GM23248 (cell line): Measurements from ENCODE around the gene MAT2A. TPM values are rescaled to one million over a fixed set of nuclear protein-coding genes. Genes with fewer than 3 reads are reported as not detected.
A peak's percentile ranks its signal among the peaks of the same experiment; 100 is the strongest.

ENCODE experiments used
- DNase-seq: peaks from one replicate; pipeline ENCODE4 v3.0.0-alpha.2; 2015
- H2AFZ ChIP-seq: fragments of 200-600 bp; sonication (generic); 2 replicates; pipeline ENCODE4 v1.6.1; 2016; ENCODE audit warnings: antibody characterized with exemption
- H3F3A ChIP-seq: fragments of 200-600 bp; sonication (generic); 2 replicates; pipeline ENCODE4 v1.6.1; 2016; ENCODE audit warnings: mild to moderate bottlenecking, antibody characterized with exemption, mixed run types; ENCODE audit not compliant: insufficient read depth
- H3K27ac ChIP-seq: fragments of 200-600 bp; sonication (generic); 2 replicates; pipeline ENCODE4 v1.5.1; 2016; ENCODE audit warnings: mild to moderate bottlenecking
- H3K27me3 ChIP-seq: fragments of 200-600 bp; sonication (generic); replicated peaks from 2 replicates; pipeline ENCODE4 v1.6.1; 2016; ENCODE audit warnings: mild to moderate bottlenecking; ENCODE audit not compliant: insufficient read depth
- H3K36me3 ChIP-seq: fragments of 200-600 bp; sonication (generic); 2 replicates; pipeline ENCODE4 v1.6.1; 2016; ENCODE audit warnings: low read depth, mild to moderate bottlenecking
- H3K4me1 ChIP-seq: fragments of 200-600 bp; sonication (generic); 2 replicates; pipeline ENCODE4 v1.6.1; 2016; ENCODE audit warnings: mild to moderate bottlenecking; ENCODE audit not compliant: insufficient read depth
- H3K4me2 ChIP-seq: fragments of 200-600 bp; sonication (generic); one replicate; pipeline ENCODE4 v1.6.1; 2016; ENCODE audit warnings: mild to moderate bottlenecking; ENCODE audit not compliant: unreplicated experiment
- H3K4me3 ChIP-seq: fragments of 200-600 bp; sonication (generic); 2 replicates; pipeline ENCODE4 v1.5.1; 2016; ENCODE audit warnings: mild to moderate bottlenecking
- H3K79me2 ChIP-seq: fragments of 200-600 bp; sonication (generic); 2 replicates; pipeline ENCODE4 v1.6.1; 2016; ENCODE audit warnings: mild to moderate bottlenecking; ENCODE audit not compliant: insufficient read depth
- H3K9ac ChIP-seq: fragments of 200-600 bp; sonication (generic); 2 replicates; pipeline ENCODE4 v1.6.1; 2016; ENCODE audit warnings: mild to moderate bottlenecking
- H3K9me2 ChIP-seq: fragments of 200-600 bp; sonication (generic); 2 replicates; pipeline ENCODE4 v1.6.1; 2016; ENCODE audit warnings: mixed run types, mild to moderate bottlenecking, moderate library complexity; ENCODE audit not compliant: insufficient read depth
- H3K9me3 ChIP-seq: fragments of 200-600 bp; sonication (generic); one replicate; pipeline ENCODE4 v1.6.1; 2017; ENCODE audit warnings: low read depth
- H4K20me1 ChIP-seq: fragments of 200-600 bp; sonication (generic); 2 replicates; pipeline ENCODE4 v1.6.0; 2016; ENCODE audit not compliant: insufficient read depth
- EZH2 ChIP-seq: fragments of 200-600 bp; sonication (generic); IDR thresholded peaks from 2 replicates; pipeline ENCODE4 v1.6.1; 2018; ENCODE audit warnings: antibody characterized with exemption, mild to moderate bottlenecking; ENCODE audit not compliant: insufficient read depth, poor library complexity, severe bottlenecking
- EZH2phosphoT487 ChIP-seq: fragments of 200-600 bp; sonication (generic); IDR thresholded peaks from 2 replicates; pipeline ENCODE4 v1.6.1; 2018; ENCODE audit warnings: antibody characterized with exemption, moderate library complexity, mild to moderate bottlenecking, low read depth; ENCODE audit not compliant: insufficient read depth
- WGBS, 2 experiments: methylation state at CpG; one replicate each; pipeline ENCODE4 v1.1.6; 2015 to 2017; ENCODE audit warnings: low lambda C conversion rate in 2 of 2, low coverage in 1 of 2; ENCODE audit errors: missing lambda C conversion rate in 2 of 2; 5-methylcytosine and 5-hydroxymethylcytosine counted together
- in situ Hi-C: fragments of 300-500 bp; cut with MboI; formaldehyde crosslinking; loops from 2 replicates; pipeline ENCODE4 v1.15.0; 2020
- polyA plus RNA-seq: library from polyadenylated mRNA; unstranded; fragments of >200 nt; fragmentation: Nextera tagmentation; extraction: Ambion mirVana; gene quantifications from 2 replicates; pipeline ENCODE4 v1.2.1, GENCODE V29; 2016
- total RNA-seq: library from RNA; depleted of rRNA; stranded (reverse); fragments of >200 nt; shearing (Covaris generic); gene quantifications from 2 replicates; pipeline ENCODE4 v1.2.3, GENCODE V29; 2014; rRNA removed

Gene MAT2A
- 104 and 125 TPM in 2 replicates for total RNA-seq
- polyA plus RNA-seq, result 193 and 217 TPM in 2 replicates

- TF ChIP-seq EZH2 (no peak), EZH2phosphoT487 (no peak)
- peak; percentile 93 for DNase-seq
- Histone ChIP-seq H3F3A (peaks cover 56% of the 10 kb centered on the region), H3K4me3 (peak within 1 kb of the TSS; percentile 92), H3K9me3 (no peaks in the 10 kb centered on the region), H3K9ac (peak within 1 kb of the TSS; percentile 98), H3K4me1 (peaks cover 34% of the 10 kb centered on the region), H3K27ac (peak within 1 kb of the TSS; percentile 95), H3K4me2 (peak within 1 kb of the TSS; percentile 100), H3K9me2 (no peaks in the 10 kb centered on the region), H3K36me3 (peaks cover 34% of the 10 kb centered on the region), H3K79me2 (peaks cover 65% of the 10 kb centered on the region), H3K27me3 (no peaks in the 10 kb centered on the region), H4K20me1 (peaks cover 30% of the 10 kb centered on the region), H2AFZ (peak within 1 kb of the TSS; percentile 66)
- in situ Hi-C loops, result no loop called here
- 1% methylated on average over 81 to 85 of the region's 92 CpGs for WGBS, 2 experiments
These were observed at the start of gene MAT2A for GRCh38 chr2:85538507-85539360. MAT2A (plus strand) TSS chr2:85539168; CDS start chr2:85539288, 120 bp downstream.

- no peak for DNase-seq
- no peaks in the 10 kb centered on the region for H3K27me3 ChIP-seq
- no peaks in the 10 kb centered on the region for H4K20me1 ChIP-seq
- H3K9me3 ChIP-seq, result no peaks in the 10 kb centered on the region
- H3K4me1 ChIP-seq, result peaks cover 3% of the 10 kb centered on the region
- H3K36me3 ChIP-seq, result no peaks in the 10 kb centered on the region
- 33 to 45% methylated on average over 3 of the region's 3 CpGs for WGBS, 2 experiments
- H3K79me2 ChIP-seq, result no peaks in the 10 kb centered on the region
- TF ChIP-seq EZH2, result no peak
- TF ChIP-seq EZH2phosphoT487, result no peak
- no peak overlapping the region for H3K4me3 ChIP-seq
- H3F3A ChIP-seq, result no peaks in the 10 kb centered on the region
- H3K4me2 ChIP-seq, result no peak overlapping the region
- in situ Hi-C loops, result no loop called here
- no peaks in the 10 kb centered on the region for H3K9me2 ChIP-seq
- no peak overlapping the region for H3K27ac ChIP-seq
- no peak overlapping the region for H3K9ac ChIP-seq
- no peak overlapping the region for H2AFZ ChIP-seq
These were observed 47.9 kb upstream of the MAT2A start for GRCh38 chr2:85490861-85491755.

DNA sequence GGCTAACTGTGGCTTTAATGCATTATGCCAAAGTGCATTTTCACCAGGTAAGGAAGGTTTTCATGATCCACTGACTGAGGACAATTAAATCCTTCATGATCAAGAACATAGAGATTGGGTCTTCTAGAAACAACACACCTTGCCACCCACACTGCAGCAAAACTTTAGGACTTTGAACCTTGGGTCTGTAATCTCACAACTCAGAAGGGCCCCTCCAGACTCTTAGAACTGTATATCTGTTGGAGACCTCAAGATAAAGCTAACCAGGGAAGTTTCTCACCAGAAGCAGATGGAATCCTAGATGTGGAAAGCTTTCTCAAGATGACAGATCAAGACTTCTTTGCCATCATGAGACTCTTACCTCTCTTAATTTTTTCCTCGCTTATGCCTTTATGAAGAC, 42.5 kb upstream of the MAT2A start:
- H3K27ac ChIP-seq, result no peak overlapping the region

DNA sequence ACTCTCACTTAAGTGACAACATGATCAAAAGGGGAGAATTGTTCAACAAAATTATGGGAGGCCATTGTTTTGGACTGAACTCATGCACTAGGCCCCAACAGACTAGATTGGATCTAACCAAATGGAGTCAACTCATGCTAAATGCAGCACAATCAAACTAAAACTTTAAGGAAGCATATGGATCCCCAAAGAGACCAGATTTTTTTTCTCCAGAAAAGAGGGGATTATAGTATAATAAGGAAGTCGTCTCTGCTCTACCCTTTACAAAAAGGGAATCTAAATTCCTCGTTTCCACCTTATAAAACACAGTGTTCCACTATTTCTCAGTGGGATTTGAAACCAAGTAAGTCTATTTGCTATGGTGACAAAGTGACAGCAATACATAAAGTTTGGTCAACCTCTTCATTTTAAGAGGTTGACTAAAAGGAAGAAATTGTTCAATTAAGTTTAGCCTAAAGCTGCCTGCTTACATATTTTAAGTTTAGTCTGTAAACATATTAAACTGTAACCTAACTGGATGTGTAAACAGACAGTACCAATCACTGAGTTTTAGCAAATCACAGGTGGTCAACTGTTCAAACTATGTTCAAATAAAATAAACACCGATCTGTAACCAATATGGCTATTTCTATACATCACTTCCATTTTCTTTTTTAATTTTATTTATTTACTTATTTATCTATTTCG, 40.9 kb upstream of the MAT2A start:
- in situ Hi-C loops, result no loop called here
- Histone ChIP-seq H3K27ac (no peak overlapping the region), H3K9ac (no peak overlapping the region), H3K4me2 (no peak overlapping the region), H3K36me3 (no peaks in the 10 kb centered on the region), H4K20me1 (no peaks in the 10 kb centered on the region), H3K27me3 (no peaks in the 10 kb centered on the region), H2AFZ (no peak overlapping the region), H3K4me3 (no peak overlapping the region), H3K9me3 (no peaks in the 10 kb centered on the region), H3F3A (peaks cover 19% of the 10 kb centered on the region), H3K9me2 (no peaks in the 10 kb centered on the region; the same call in 1 of the 2 replicates), H3K79me2 (no peaks in the 10 kb centered on the region), H3K4me1 (peaks cover 13% of the 10 kb centered on the region)
- TF ChIP-seq EZH2, result no peak
- TF ChIP-seq EZH2phosphoT487, result no peak
- no peak for DNase-seq
- 84 to 86% methylated on average over 4 of the region's 4 CpGs for WGBS, 2 experiments

More for the DNA sequence above, 42.5 kb upstream of the MAT2A start:
- H3K9ac ChIP-seq, result no peak overlapping the region
- no peaks in the 10 kb centered on the region for H4K20me1 ChIP-seq
- H3K9me2 ChIP-seq, result no peaks in the 10 kb centered on the region; the same call in 1 of the 2 replicates
- peaks cover 13% of the 10 kb centered on the region; the same call in 1 of the 2 replicates for H3F3A ChIP-seq
- no peaks in the 10 kb centered on the region for H3K27me3 ChIP-seq
- H3K4me2 ChIP-seq, result no peak overlapping the region
- DNase-seq, result no peak
- peaks cover 10% of the 10 kb centered on the region for H3K4me1 ChIP-seq
- WGBS, 2 experiments, result 95 to 97% methylated on average over 1 of the region's 1 CpG
- TF ChIP-seq EZH2 (no peak), EZH2phosphoT487 (no peak)
- no peak overlapping the region for H2AFZ ChIP-seq
- no peaks in the 10 kb centered on the region for H3K79me2 ChIP-seq
- H3K36me3 ChIP-seq, result no peaks in the 10 kb centered on the region
- H3K4me3 ChIP-seq, result no peak overlapping the region
- in situ Hi-C loops, result no loop called here
- H3K9me3 ChIP-seq, result no peaks in the 10 kb centered on the region
